ENCODE measurements around the gene MCF2. TPM values are rescaled to one million over a fixed set of nuclear protein-coding genes. Genes with fewer than 3 reads are reported as not detected.

MCF2 gene
- total and polyA plus RNA-seq, 2 of the 8 experiments (the other 6 are each of a cell fraction or from before 2014, with no cell fraction given) = 0.30 to 0.71 TPM

- TF ChIP-seq PHF8 (conservative IDR thresholded peaks at IDR 0.05; ENCODE audit: low read depth, low read length) = no peak
These were observed 28.2 kb upstream of the MCF2 start (continued) for GRCh38 chrX:139736151-139736550.
